ENCODE data around the gene CXADR.

Gene CXADR

GRCh38 chr21:17506951-17507350, 5.9 kb upstream of the CXADR start:
- Histone ChIP-seq H3K27me3 (ENCODE audit: insufficient read depth, poor library complexity, severe bottlenecking) (peaks cover 4% of the 10 kb centered on the region), H3K4me3 (replicated peaks; ENCODE audit: insufficient read depth, low read length) (no peak overlapping the region), H3K27ac (replicated peaks) (no peak overlapping the region)
- TF ChIP-seq REST (IDR thresholded peaks at IDR 0.05; ENCODE audit: insufficient replicate concordance, low read depth) (no peak), POLR2AphosphoS5 (IDR thresholded peaks at IDR 0.05; ENCODE audit: low read depth) (no peak), CTCF (IDR thresholded peaks at IDR 0.05; ENCODE audit: insufficient read depth, low read length) (no peak), GABPA (IDR thresholded peaks at IDR 0.05; ENCODE audit: low read depth) (no peak), SPI1 (IDR thresholded peaks at IDR 0.05; ENCODE audit: borderline replicate concordance, low read depth) (no peak)
- no peak for DNase-seq (ENCODE audit: low read depth in 1 of 2, low spot score in 1 of 2)

GRCh38 chr21:17507591-17507990, 5.3 kb upstream of the CXADR start:
- DNase-seq (ENCODE audit: low read depth in 1 of 2, low spot score in 1 of 2) = no peak
- no peak overlapping the region for H3K4me3 ChIP-seq (replicated peaks; ENCODE audit: insufficient read depth, low read length)
- TF ChIP-seq GABPA (IDR thresholded peaks at IDR 0.05; ENCODE audit: low read depth) = no peak
- no peak for TF ChIP-seq SPI1 (IDR thresholded peaks at IDR 0.05; ENCODE audit: borderline replicate concordance, low read depth)
- no peak for TF ChIP-seq REST (IDR thresholded peaks at IDR 0.05; ENCODE audit: insufficient replicate concordance, low read depth)
- TF ChIP-seq POLR2AphosphoS5 (IDR thresholded peaks at IDR 0.05; ENCODE audit: low read depth) = no peak
- TF ChIP-seq CTCF (IDR thresholded peaks at IDR 0.05; ENCODE audit: insufficient read depth, low read length) = no peak
- H3K27ac ChIP-seq (replicated peaks) = no peak overlapping the region
- peaks cover 11% of the 10 kb centered on the region for H3K27me3 ChIP-seq (ENCODE audit: insufficient read depth, poor library complexity, severe bottlenecking)

GRCh38 chr21:17513214-17514123, 626 bp downstream of the CXADR start:
- Histone ChIP-seq H3K27ac (replicated peaks) (no peak overlapping the region), H3K4me3 (replicated peaks; ENCODE audit: insufficient read depth, low read length) (peak overlapping the region; percentile 52), H3K27me3 (ENCODE audit: insufficient read depth, poor library complexity, severe bottlenecking) (peaks cover 22% of the 10 kb centered on the region)
- no peak for TF ChIP-seq REST (IDR thresholded peaks at IDR 0.05; ENCODE audit: insufficient replicate concordance, low read depth)
- no peak for TF ChIP-seq CTCF (IDR thresholded peaks at IDR 0.05; ENCODE audit: insufficient read depth, low read length)
- TF ChIP-seq POLR2AphosphoS5 (IDR thresholded peaks at IDR 0.05; ENCODE audit: low read depth) = no peak
- no peak for TF ChIP-seq GABPA (IDR thresholded peaks at IDR 0.05; ENCODE audit: low read depth)
- no peak for TF ChIP-seq SPI1 (IDR thresholded peaks at IDR 0.05; ENCODE audit: borderline replicate concordance, low read depth)
- DNase-seq (ENCODE audit: low read depth in 1 of 2, low spot score in 1 of 2) = no peak

Data from HL-60 (cell line).